Osteoblast (primary cell): ENCODE measurements around the gene RDH14. TPM values are rescaled to one million over a fixed set of nuclear protein-coding genes. Genes with fewer than 3 reads are reported as not detected.

Source experiments
- DNase-seq: peaks from one replicate; pipeline ENCODE4 v3.0.0; 2011; ENCODE audit warnings: low spot score, mixed read lengths; ENCODE audit not compliant: insufficient read length; ENCODE audit errors: missing footprints
- H2AFZ ChIP-seq: 2 replicates; pipeline ENCODE4 v1.6.0; 2011; ENCODE audit warnings: mild to moderate bottlenecking, low read length
- H3K27ac ChIP-seq: 2 replicates; pipeline ENCODE4 v1.5.1; 2011; ENCODE audit warnings: mild to moderate bottlenecking, low read depth, low read length, moderate library complexity
- H3K27me3 ChIP-seq: 2 replicates; pipeline ENCODE4 v1.6.0; 2012; ENCODE audit warnings: mild to moderate bottlenecking, control low read depth, inconsistent platforms, low read length, moderate library complexity; ENCODE audit not compliant: insufficient read depth
- H3K36me3 ChIP-seq: 2 replicates; pipeline ENCODE4 v1.5.1; 2011; ENCODE audit warnings: mild to moderate bottlenecking, low read length, control low read depth, moderate library complexity; ENCODE audit not compliant: insufficient read depth
- H3K4me1 ChIP-seq: 2 replicates; pipeline ENCODE4 v1.5.1; 2011; ENCODE audit warnings: mild to moderate bottlenecking, low read length, control low read depth, moderate library complexity; ENCODE audit not compliant: insufficient read depth
- H3K4me2 ChIP-seq: 2 replicates; pipeline ENCODE4 v1.6.0; 2011; ENCODE audit warnings: mild to moderate bottlenecking, low read length; ENCODE audit not compliant: insufficient read depth
- H3K4me3 ChIP-seq: fragments of 200-600 bp; sonication (generic); 3 replicates; pipeline ENCODE4 v1.5.1; 2012; ENCODE audit warnings: mild to moderate bottlenecking, low read length, inconsistent platforms; ENCODE audit not compliant: insufficient read depth
- H3K79me2 ChIP-seq: 2 replicates; pipeline ENCODE4 v1.6.0; 2012; ENCODE audit warnings: mild to moderate bottlenecking, low read length, control low read depth, inconsistent platforms; ENCODE audit not compliant: insufficient read depth
- H3K9me3 ChIP-seq: 2 replicates; pipeline ENCODE4 v1.5.1; 2011; ENCODE audit warnings: low read depth, low read length, control low read depth
- H4K20me1 ChIP-seq: 2 replicates; pipeline ENCODE4 v1.6.0; 2012; ENCODE audit warnings: mild to moderate bottlenecking, low read length, control low read depth; ENCODE audit not compliant: insufficient read depth
- CTCF ChIP-seq: IDR thresholded peaks from 2 replicates; pipeline ENCODE4 v1.5.1; 2011; ENCODE audit warnings: mild to moderate bottlenecking, low read depth, low read length, moderate library complexity; ENCODE audit errors: extremely low read depth
- total RNA-seq: library from RNA; depleted of rRNA; stranded (reverse); fragments of >200 nt; gene quantifications from 2 replicates; pipeline ENCODE4 v1.2.3, GENCODE V29; 2012

RDH14 gene
- total RNA-seq, 1 donor: 23.5 TPM

DNA sequence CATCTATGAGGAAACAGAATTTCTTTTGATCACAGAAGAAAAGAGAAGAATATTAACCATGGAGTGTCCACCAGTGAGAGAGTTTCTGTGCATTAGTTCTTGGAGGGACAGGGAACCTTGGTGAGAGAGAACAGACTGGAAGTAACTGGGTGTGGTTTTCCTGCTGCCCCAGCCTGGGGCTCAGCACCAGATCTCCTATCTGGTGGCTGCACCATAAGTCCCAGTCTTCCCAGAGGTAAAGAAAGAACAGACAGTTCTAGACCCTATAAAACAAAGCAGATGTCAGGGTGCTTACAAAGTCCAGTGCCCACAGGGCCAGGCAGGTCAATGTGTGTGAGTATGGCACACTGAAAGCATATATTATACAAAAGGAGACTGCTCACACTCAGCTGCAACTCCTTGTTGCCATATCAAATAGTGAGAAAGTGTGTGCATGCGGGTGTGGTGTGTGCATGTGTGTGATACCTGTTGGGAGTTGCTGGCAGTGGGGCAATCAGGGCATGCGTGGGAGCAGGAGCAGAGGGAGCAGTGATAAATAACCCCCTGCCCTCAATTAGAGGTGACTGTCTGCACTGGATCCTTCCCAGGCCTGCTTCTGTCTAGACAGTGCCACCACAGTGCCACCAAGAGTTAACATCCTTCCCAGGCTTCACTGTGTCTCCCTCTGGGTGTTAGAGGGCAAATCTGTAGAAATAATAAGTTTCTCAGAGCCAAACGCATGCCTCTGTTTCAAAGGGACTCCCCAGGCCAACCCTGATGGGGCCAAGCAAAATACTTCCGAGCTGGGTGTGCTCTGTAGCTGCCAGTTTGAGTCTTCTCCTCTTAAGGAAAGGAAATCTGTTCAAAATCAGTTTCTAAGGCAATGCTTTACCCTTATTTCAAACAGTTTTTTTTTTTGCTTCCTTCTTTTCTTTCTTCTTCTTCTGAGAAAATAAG lies 45.7 kb downstream of the RDH14 start:
- Histone ChIP-seq H3K4me2 (no peak overlapping the region), H3K27ac (no peak overlapping the region), H3K36me3 (no peaks in the 10 kb centered on the region), H3K4me1 (peaks cover 19% of the 10 kb centered on the region), H3K4me3 (no peak overlapping the region), H4K20me1 (no peaks in the 10 kb centered on the region), H3K9me3 (no peaks in the 10 kb centered on the region), H2AFZ (peak overlapping the region; percentile 21), H3K27me3 (no peaks in the 10 kb centered on the region), H3K79me2 (no peaks in the 10 kb centered on the region)
- DNase-seq: no peak
- no peak for TF ChIP-seq CTCF

- Histone ChIP-seq H3K4me1 (peaks cover 5% of the 10 kb centered on the region), H2AFZ (no peak overlapping the region), H3K27ac (no peak overlapping the region), H4K20me1 (no peaks in the 10 kb centered on the region), H3K9me3 (no peaks in the 10 kb centered on the region), H3K4me3 (no peak overlapping the region), H3K79me2 (no peaks in the 10 kb centered on the region), H3K36me3 (no peaks in the 10 kb centered on the region), H3K4me2 (no peak overlapping the region), H3K27me3 (no peaks in the 10 kb centered on the region)
- no peak for DNase-seq
- no peak for TF ChIP-seq CTCF
Measured at GRCh38 chr2:18510775-18511174, 49.7 kb downstream of the RDH14 start.

DNA sequence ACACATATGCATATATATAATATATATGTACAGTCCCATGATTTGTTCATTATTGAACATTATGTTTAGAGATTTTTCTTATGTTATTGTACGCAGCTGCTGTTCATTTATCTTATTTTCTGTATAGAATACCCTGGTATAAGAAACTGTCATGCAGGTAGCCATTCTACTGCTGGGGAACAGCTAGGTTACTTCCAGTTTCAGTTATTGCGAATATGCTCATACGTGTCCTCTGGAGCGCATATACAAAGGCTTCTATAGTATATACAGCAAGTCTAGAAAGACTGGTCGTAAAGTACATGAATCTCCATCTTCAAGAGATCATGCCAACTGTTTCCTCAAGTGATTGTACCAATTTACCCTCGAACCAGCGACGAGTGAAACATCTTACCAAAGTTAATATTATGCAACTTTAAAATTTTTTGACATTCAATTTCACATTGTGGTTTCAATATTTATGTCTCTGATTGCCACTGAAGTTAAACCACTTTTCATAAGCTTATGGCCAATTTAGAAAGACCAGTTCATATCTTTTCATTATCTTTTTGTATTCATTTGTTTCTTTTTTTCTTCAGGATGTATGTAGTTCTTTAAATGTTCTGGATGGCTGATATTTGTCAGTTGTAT lies 53.5 kb downstream of the RDH14 start:
- Histone ChIP-seq H3K27me3 (no peaks in the 10 kb centered on the region), H3K4me3 (no peak overlapping the region), H3K4me1 (no peaks in the 10 kb centered on the region), H3K4me2 (peak overlapping the region; percentile 13), H4K20me1 (no peaks in the 10 kb centered on the region), H3K79me2 (no peaks in the 10 kb centered on the region), H3K9me3 (no peaks in the 10 kb centered on the region), H3K36me3 (no peaks in the 10 kb centered on the region), H3K27ac (no peak overlapping the region), H2AFZ (peak overlapping the region; percentile 61)
- no peak for TF ChIP-seq CTCF
- no peak for DNase-seq

GRCh38 chr2:18505703-18506341 lies 54.6 kb downstream of the RDH14 start:
- H3K4me3 ChIP-seq: no peak overlapping the region
- no peaks in the 10 kb centered on the region for H4K20me1 ChIP-seq
- no peak overlapping the region for H3K27ac ChIP-seq
- H3K27me3 ChIP-seq: peaks cover 2% of the 10 kb centered on the region
- no peak overlapping the region for H2AFZ ChIP-seq
- no peak overlapping the region for H3K4me2 ChIP-seq
- H3K4me1 ChIP-seq: no peaks in the 10 kb centered on the region
- no peak for DNase-seq
- no peaks in the 10 kb centered on the region for H3K9me3 ChIP-seq
- H3K36me3 ChIP-seq: no peaks in the 10 kb centered on the region
- H3K79me2 ChIP-seq: no peaks in the 10 kb centered on the region
- no peak for TF ChIP-seq CTCF
